ENCODE results near the gene PDXP.
"Not testable (repeated sequence)": the region's sequence is repeated elsewhere in the genome, so short reads cannot be mapped to it uniquely, and the experiment has no call there.

PDXP gene

GRCh38 chr22:37647928-37648327 lies 10.6 kb upstream of the PDXP start:
- no peak overlapping the region for H3K4me3 ChIP-seq (ENCODE audit: low read length)
- no peak for TF ChIP-seq CTCF (conservative IDR thresholded peaks at IDR 0.05; ENCODE audit: low read length)
- peak; percentile 36 for DNase-seq (ENCODE audit: low read depth)

- no peak for TF ChIP-seq CTCF (conservative IDR thresholded peaks at IDR 0.05; ENCODE audit: low read length)
- DNase-seq (ENCODE audit: low read depth), result no peak
- no peak overlapping the region for H3K4me3 ChIP-seq (ENCODE audit: low read length)
These were observed 7.9 kb upstream of the PDXP start for GRCh38 chr22:37650463-37651136.

- no peak overlapping the region for H3K4me3 ChIP-seq (ENCODE audit: low read length)
- no peak for DNase-seq (ENCODE audit: low read depth)
- no peak for TF ChIP-seq CTCF (conservative IDR thresholded peaks at IDR 0.05; ENCODE audit: low read length)
These were observed 3.8 kb upstream of the PDXP start for GRCh38 chr22:37654563-37655251.

GRCh38 chr22:37655252-37655563 lies 3.3 kb upstream of the PDXP start:
- no peak for TF ChIP-seq CTCF (conservative IDR thresholded peaks at IDR 0.05; ENCODE audit: low read length)
- no peak for DNase-seq (ENCODE audit: low read depth)
- no peak overlapping the region for H3K4me3 ChIP-seq (ENCODE audit: low read length)

- DNase-seq (ENCODE audit: low read depth); H3K4me3 ChIP-seq (ENCODE audit: low read length): not testable (repeated sequence)
These were observed 1.9 kb upstream of the PDXP start for GRCh38 chr22:37656583-37656982.

GRCh38 chr22:37657590-37658132 lies 862 bp upstream of the PDXP start:
- no peak for TF ChIP-seq CTCF (conservative IDR thresholded peaks at IDR 0.05; ENCODE audit: low read length)
- peak; percentile 20 for DNase-seq (ENCODE audit: low read depth)
- peak overlapping the region; percentile 78 for H3K4me3 ChIP-seq (ENCODE audit: low read length)

GRCh38 chr22:37659066-37659896 lies 758 bp downstream of the PDXP start:
- H3K4me3 ChIP-seq (ENCODE audit: low read length), result peak overlapping the region; percentile 72
- TF ChIP-seq CTCF (conservative IDR thresholded peaks at IDR 0.05; ENCODE audit: low read length), result no peak
- DNase-seq (ENCODE audit: low read depth), result no peak
